OCI-LY3 (cell line): ENCODE results near the gene NFATC2IP.

Source experiments
- CTCF ChIP-seq: fragments of 200-600, 300-600 bp; sonication (generic); IDR thresholded peaks from 2 replicates; pipeline ENCODE4 v1.5.1; 2014; ENCODE audit warnings: antibody characterized with exemption, low read length, low read depth
- EZH2phosphoT487 ChIP-seq: fragments of 200-600 bp; shearing (Covaris generic); IDR thresholded peaks from 2 replicates; pipeline ENCODE4 v1.6.1; 2018; ENCODE audit warnings: antibody characterized with exemption, mixed run types, low read depth

- TF ChIP-seq CTCF: no peak
- no peak for TF ChIP-seq EZH2phosphoT487
Measured at GRCh38 chr16:28932339-28933141, 18.2 kb upstream of the NFATC2IP start.
